ENCODE results near the gene KPNA3.

Gene KPNA3

GRCh38 chr13:49693191-49693733, 99.2 kb downstream of the KPNA3 start:
- Histone ChIP-seq H3K36me3 (ENCODE audit: insufficient read depth, low read length) (peaks cover 4% of the 10 kb centered on the region; the same call in 1 of the 2 replicates), H3K9ac (ENCODE audit: low read depth, low read length) (no peak overlapping the region), H3K4me1 (ENCODE audit: insufficient read depth, low read length) (0 out of 2 replicates have a peak, but pooled peaks cover 2% of the 10 kb centered on the region), H3K9me3 (ENCODE audit: control insufficient read depth, insufficient read depth, low read length) (no peaks in the 10 kb centered on the region)

GRCh38 chr13:49690995-49691784, 101.3 kb downstream of the KPNA3 start, which contains the start of gene EBPL:
Gene EBPL, minus strand, starts transcription at chr13:49691486. Its CDS starts 62 bp downstream, at chr13:49691424.
- H3K4me1 ChIP-seq (ENCODE audit: insufficient read depth, low read length), result 0 out of 2 replicates have a peak, but pooled peaks cover 2% of the 10 kb centered on the region

GRCh38 chr13:49690133-49690994, 102.1 kb downstream of the KPNA3 start:
- H3K36me3 ChIP-seq (ENCODE audit: insufficient read depth, low read length), result peaks cover 11% of the 10 kb centered on the region; the same call in 1 of the 2 replicates
- H3K4me1 ChIP-seq (ENCODE audit: insufficient read depth, low read length), result 0 out of 2 replicates have a peak, but pooled peaks cover 2% of the 10 kb centered on the region
- no peaks in the 10 kb centered on the region for H3K9me3 ChIP-seq (ENCODE audit: control insufficient read depth, insufficient read depth, low read length)
- peak overlapping the region; percentile 66 for H3K9ac ChIP-seq (ENCODE audit: low read depth, low read length)

More at GRCh38 chr13:49690995-49691784, 101.3 kb downstream of the KPNA3 start, which contains the start of gene EBPL:
- Histone ChIP-seq H3K36me3 (ENCODE audit: insufficient read depth, low read length) (peaks cover 9% of the 10 kb centered on the region; the same call in 1 of the 2 replicates), H3K9ac (ENCODE audit: low read depth, low read length) (peak within 1 kb of the TSS; percentile 66), H3K9me3 (ENCODE audit: control insufficient read depth, insufficient read depth, low read length) (no peaks in the 10 kb centered on the region)

- Histone ChIP-seq H3K9ac (ENCODE audit: low read depth, low read length) (no peak overlapping the region), H3K36me3 (ENCODE audit: insufficient read depth, low read length) (peaks cover 11% of the 10 kb centered on the region; the same call in 1 of the 2 replicates), H3K9me3 (ENCODE audit: control insufficient read depth, insufficient read depth, low read length) (peaks cover 5% of the 10 kb centered on the region; the same call in 1 of the 2 replicates), H3K4me1 (ENCODE audit: insufficient read depth, low read length) (no peaks in the 10 kb centered on the region)
These were observed 109.0 kb downstream of the KPNA3 start for GRCh38 chr13:49683489-49683888.

- Histone ChIP-seq H3K36me3 (ENCODE audit: insufficient read depth, low read length) (0 out of 2 replicates have a peak, but pooled peaks cover 6% of the 10 kb centered on the region), H3K9me3 (ENCODE audit: control insufficient read depth, insufficient read depth, low read length) (peaks cover 5% of the 10 kb centered on the region; the same call in 1 of the 2 replicates), H3K9ac (ENCODE audit: low read depth, low read length) (no peak overlapping the region), H3K4me1 (ENCODE audit: insufficient read depth, low read length) (no peaks in the 10 kb centered on the region)
These were observed 110.5 kb downstream of the KPNA3 start for GRCh38 chr13:49681842-49682435.

GRCh38 chr13:49679246-49679645, 113.2 kb downstream of the KPNA3 start:
- no peaks in the 10 kb centered on the region for H3K36me3 ChIP-seq (ENCODE audit: insufficient read depth, low read length)
- H3K4me1 ChIP-seq (ENCODE audit: insufficient read depth, low read length), result no peaks in the 10 kb centered on the region
- H3K9ac ChIP-seq (ENCODE audit: low read depth, low read length), result no peak overlapping the region

GRCh38 chr13:49678191-49678914, 114.1 kb downstream of the KPNA3 start:
- no peaks in the 10 kb centered on the region for H3K36me3 ChIP-seq (ENCODE audit: insufficient read depth, low read length)

More at GRCh38 chr13:49679246-49679645, 113.2 kb downstream of the KPNA3 start:
- peaks cover 5% of the 10 kb centered on the region; the same call in 1 of the 2 replicates for H3K9me3 ChIP-seq (ENCODE audit: control insufficient read depth, insufficient read depth, low read length)

GRCh38 chr13:49676581-49677298, 115.7 kb downstream of the KPNA3 start:
- Histone ChIP-seq H3K4me1 (ENCODE audit: insufficient read depth, low read length) (no peaks in the 10 kb centered on the region), H3K9me3 (ENCODE audit: control insufficient read depth, insufficient read depth, low read length) (peaks cover 5% of the 10 kb centered on the region; the same call in 1 of the 2 replicates), H3K36me3 (ENCODE audit: insufficient read depth, low read length) (no peaks in the 10 kb centered on the region; the same call in 1 of the 2 replicates), H3K9ac (ENCODE audit: low read depth, low read length) (no peak overlapping the region)

More at GRCh38 chr13:49678191-49678914, 114.1 kb downstream of the KPNA3 start:
- Histone ChIP-seq H3K9ac (ENCODE audit: low read depth, low read length) (no peak overlapping the region), H3K4me1 (ENCODE audit: insufficient read depth, low read length) (no peaks in the 10 kb centered on the region), H3K9me3 (ENCODE audit: control insufficient read depth, insufficient read depth, low read length) (peaks cover 5% of the 10 kb centered on the region; the same call in 1 of the 2 replicates)

- Histone ChIP-seq H3K4me1 (ENCODE audit: insufficient read depth, low read length) (no peaks in the 10 kb centered on the region), H3K9me3 (ENCODE audit: control insufficient read depth, insufficient read depth, low read length) (no peaks in the 10 kb centered on the region), H3K9ac (ENCODE audit: low read depth, low read length) (no peak overlapping the region), H3K36me3 (ENCODE audit: insufficient read depth, low read length) (no peaks in the 10 kb centered on the region; the same call in 1 of the 2 replicates)
These were observed 121.7 kb downstream of the KPNA3 start for GRCh38 chr13:49670828-49671227.

- H3K4me1 ChIP-seq (ENCODE audit: insufficient read depth, low read length), result no peaks in the 10 kb centered on the region
- H3K36me3 ChIP-seq (ENCODE audit: insufficient read depth, low read length), result no peaks in the 10 kb centered on the region; the same call in 1 of the 2 replicates
- no peak overlapping the region for H3K9ac ChIP-seq (ENCODE audit: low read depth, low read length)
- no peaks in the 10 kb centered on the region for H3K9me3 ChIP-seq (ENCODE audit: control insufficient read depth, insufficient read depth, low read length)
These were observed 122.7 kb downstream of the KPNA3 start for GRCh38 chr13:49669735-49670309.

GRCh38 chr13:49667773-49668172, 124.7 kb downstream of the KPNA3 start:
- Histone ChIP-seq H3K9me3 (ENCODE audit: control insufficient read depth, insufficient read depth, low read length) (no peaks in the 10 kb centered on the region), H3K4me1 (ENCODE audit: insufficient read depth, low read length) (no peaks in the 10 kb centered on the region), H3K36me3 (ENCODE audit: insufficient read depth, low read length) (no peaks in the 10 kb centered on the region; the same call in 1 of the 2 replicates), H3K9ac (ENCODE audit: low read depth, low read length) (no peak overlapping the region)

- no peak overlapping the region for H3K9ac ChIP-seq (ENCODE audit: low read depth, low read length)
- no peaks in the 10 kb centered on the region for H3K9me3 ChIP-seq (ENCODE audit: control insufficient read depth, insufficient read depth, low read length)
- H3K36me3 ChIP-seq (ENCODE audit: insufficient read depth, low read length), result no peaks in the 10 kb centered on the region; the same call in 1 of the 2 replicates
- H3K4me1 ChIP-seq (ENCODE audit: insufficient read depth, low read length), result no peaks in the 10 kb centered on the region
These were observed 127.9 kb downstream of the KPNA3 start for GRCh38 chr13:49664606-49665005.
